ENCODE data around the gene GMEB1.
A peak's percentile ranks its signal among the peaks of the same experiment; 100 is the strongest.
"Not testable (repeated sequence)": the region's sequence is repeated elsewhere in the genome, so short reads cannot be mapped to it uniquely, and the experiment has no call there.

GMEB1 gene

DNA sequence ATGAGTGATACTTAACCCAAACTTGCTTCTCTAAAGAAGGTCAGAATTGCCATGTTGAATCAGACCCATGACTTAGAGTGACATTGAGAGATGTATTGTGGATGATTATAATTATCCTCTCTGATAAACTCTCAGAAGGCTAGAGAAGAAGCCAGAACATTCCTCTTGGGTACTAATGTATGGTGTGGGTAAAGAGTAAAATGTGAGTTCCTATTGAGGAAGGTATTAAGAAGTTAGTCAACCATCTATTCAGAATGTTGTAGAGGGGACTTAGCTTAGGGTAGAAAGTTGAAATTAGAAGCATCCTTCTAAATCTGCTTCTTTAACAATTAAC is 7.3 kb downstream of the GMEB1 start:
- DNase-seq, result no peak

DNA sequence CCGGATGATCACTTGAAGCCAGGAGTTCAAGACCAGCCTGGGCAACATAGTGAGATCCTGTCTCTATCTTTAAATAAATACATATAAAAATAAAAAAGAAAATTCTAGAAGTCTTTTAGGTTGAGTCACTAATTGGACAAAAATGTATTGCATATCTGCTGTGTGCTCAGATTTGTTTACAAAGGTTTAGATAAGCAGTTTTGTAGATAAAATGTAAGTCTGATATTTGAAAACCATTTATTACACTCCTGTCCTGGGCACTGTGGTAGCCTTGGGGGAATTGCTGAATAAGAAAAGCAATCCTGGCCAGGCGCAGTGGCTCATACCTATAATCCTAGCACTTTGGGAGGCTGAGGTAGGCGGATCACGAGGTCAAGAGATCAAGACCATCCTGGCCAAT is 11.6 kb downstream of the GMEB1 start:
- no peak for DNase-seq

DNA sequence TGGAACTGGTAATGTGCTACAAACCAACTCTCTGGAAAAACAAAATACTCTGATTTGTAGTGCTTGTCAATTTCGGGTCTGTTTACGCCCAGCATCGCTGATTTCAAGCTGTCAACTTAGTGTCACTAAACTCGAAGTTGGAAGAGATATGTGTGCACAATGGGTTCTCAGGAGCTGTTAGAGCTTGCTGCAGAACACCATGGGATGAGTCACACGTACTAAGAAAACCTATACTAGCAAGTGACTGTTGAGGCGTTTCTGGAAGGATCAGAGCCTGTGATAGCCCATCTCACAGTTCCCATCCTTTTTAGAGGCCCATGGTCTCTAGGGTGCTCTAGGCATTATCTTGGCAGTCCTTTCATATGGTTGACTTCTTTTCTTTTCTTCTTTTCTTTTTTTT is 14.3 kb downstream of the GMEB1 start:
- DNase-seq, result no peak

DNA sequence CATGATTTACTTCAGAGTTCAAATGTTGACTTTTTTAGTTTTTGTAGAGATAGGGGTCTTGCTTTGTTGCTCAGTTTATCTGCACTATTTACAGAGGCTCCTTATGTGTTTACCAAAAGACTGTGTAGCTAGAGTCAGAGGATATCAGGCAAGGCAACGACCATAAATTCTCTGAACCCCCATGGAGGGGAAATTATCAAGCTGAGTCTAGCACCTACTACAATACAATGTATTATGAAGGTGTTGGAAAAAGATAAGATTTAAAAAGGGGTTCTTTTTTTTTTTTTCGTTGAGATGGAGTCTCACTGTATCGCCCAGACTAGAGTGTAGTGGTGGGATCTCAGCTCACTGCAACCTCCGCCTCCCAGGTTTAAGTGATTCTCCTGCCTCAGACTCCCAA is 16.4 kb downstream of the GMEB1 start:
- DNase-seq, result no peak

DNA sequence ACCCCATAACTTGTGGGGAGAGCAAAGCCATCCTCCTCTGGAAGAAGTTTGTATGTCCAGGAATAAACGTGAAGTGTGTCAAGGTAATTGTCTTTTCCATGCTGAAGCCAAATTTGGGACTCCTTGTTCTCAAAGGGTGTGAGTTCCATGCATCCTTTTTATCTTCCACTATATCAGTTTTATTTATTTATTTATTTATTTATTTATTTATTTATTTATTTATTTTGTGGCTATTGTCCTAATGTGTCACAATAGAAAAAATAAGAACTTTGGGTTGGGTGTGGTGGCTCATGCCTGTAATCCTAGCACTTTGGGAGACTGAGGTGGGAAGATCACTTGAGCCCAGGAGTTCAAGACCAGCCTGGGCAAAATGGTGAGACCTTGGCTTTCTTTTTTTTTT is 23.0 kb downstream of the GMEB1 start:
- not testable (repeated sequence) for DNase-seq

DNA sequence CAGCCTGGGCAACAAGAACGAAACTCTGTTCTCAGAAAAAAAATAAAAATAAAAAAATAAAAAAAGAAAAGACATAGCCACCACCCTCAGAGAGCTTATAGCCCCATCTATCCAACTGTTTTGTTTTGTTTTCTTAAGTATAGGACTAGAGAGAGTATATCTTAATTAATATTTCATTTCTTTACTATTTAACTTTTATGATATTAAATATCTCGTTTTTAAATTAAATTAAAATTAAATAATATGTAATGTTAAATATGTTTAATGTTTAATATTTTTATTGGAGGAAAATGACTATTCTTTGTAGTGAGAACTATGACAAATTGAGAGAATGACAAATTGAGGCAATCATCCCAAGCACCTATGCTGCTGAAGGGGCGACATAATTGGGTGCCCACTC is 35.0 kb downstream of the GMEB1 start:
- DNase-seq, result no peak

DNA sequence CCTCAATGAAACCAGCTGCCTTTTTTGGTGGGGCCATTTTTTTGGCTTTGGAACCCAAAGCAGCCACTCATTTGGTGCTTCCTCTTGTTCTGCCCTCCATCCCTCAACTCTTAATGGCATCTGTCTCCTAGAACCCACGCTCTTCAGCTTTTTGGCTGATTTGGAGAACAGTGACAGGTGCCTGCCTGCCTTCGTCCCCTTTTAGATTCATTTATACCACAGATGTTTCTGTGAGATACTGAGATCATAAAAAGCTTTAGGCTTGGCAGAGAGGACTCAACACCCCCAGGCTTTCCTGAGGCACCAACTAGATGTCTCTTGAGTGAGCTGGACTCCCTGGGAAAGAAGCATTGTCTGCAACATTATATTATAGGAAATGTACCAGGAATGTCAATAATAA is 47.8 kb downstream of the GMEB1 start:
- DNase-seq, result no peak

DNA sequence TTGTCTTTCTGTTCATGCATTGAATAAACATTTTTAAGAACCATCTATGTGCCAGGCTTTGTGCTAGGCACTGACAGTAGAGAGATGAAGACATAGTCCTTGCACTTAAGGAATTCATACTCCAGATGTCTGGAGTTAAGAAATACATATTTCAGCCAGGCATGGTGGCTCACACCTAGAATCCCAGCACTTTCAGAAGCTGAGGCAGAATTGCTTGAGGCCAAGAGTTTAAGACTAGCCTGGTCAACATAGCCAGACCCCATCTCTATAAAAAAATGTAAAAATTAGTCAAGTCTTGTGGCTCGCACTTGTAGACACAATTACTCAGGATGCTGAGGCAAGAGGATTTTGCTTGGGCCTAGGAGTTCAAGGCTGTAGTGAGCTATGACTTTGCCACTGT is 49.6 kb downstream of the GMEB1 start:
- no peak for DNase-seq

DNA sequence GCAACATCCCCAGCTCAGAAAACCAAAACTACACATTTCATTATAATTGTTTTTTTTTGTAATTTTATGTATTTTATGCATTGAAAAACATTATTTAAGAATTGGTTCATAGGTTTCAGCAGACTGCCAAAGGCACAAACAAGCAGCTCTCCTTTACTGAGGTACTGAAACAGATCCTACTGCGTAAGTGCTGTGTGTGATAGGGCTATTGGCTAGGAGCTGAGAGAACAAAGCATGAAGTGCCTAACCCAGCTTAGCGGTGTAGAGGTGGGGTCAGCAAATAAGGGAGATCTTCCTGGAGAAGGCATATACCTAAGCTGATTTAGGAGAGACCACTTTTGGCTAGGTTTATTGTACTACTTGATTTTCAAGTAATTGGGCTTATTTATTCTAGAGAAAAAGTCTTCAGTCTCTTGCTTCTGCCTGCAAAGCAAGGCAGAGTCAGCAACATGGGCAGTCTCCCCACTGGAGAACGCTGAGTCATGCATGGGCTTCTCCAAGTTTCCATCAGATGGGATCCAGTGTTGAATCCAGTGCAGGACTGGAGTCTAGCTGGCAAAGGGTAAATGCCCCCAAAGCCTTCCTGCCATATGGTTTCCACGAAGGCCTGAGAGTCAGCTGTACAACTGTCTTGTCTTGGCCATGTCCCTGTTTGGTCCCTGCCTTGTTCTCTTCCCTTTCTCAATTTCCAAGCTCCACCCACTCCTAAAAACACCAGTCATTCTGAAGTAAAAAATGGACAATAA is 50.2 kb downstream of the GMEB1 start:
- no peak for DNase-seq

DNA sequence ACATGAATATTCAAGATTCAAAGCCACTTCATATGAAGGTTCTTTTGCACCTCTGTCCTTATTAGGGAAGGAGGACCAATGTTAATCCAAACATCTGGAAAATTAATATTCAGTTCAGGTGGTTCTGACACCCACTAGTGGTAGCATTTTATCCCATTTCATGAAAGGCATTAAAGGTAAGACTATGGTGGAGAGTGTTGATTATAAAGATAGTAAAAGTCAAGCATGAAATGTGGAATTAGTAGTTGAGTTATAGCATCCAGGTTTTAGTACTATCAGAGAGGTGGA is 50.7 kb downstream of the GMEB1 start:
- DNase-seq, result no peak

DNA sequence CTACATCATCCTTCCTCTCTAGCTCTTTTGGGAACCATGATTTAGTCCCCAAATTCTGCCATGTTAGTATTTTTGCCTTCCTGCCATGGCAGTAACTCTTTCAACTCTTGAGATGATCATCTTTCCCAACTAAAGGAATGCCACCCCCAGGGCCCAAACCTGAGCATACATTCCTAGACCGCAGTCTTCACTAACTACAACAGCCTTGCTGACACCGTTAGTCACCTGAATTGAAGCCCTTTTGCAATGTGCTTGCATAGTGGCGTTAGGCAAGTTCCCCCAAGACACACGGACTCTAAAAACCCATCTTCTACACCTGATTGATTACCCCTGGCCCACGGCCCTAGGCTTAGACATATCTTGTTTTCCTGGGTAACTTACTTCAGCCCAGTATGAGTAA is 51.8 kb downstream of the GMEB1 start:
- no peak for DNase-seq

DNA sequence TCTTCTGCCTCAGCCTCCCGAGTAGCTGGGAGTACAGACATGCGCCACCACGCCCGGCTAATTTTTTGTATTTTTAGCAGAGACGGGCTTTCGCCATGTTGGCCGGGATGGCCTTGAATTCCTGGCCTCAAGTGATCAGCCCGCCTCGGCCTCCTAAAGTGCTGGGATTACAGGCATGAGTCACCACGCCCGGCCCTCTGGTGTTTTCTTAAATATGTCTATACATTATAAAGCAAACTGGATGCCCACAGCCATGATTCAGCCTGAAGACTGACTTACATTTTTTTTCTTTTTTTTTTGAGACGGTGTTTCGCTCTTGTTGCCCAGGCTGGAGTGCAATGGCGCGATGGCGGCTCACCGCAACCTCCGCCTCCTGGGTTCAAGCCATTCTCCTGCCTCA is 53.3 kb downstream of the GMEB1 start:
- DNase-seq, result not testable (repeated sequence)

DNA sequence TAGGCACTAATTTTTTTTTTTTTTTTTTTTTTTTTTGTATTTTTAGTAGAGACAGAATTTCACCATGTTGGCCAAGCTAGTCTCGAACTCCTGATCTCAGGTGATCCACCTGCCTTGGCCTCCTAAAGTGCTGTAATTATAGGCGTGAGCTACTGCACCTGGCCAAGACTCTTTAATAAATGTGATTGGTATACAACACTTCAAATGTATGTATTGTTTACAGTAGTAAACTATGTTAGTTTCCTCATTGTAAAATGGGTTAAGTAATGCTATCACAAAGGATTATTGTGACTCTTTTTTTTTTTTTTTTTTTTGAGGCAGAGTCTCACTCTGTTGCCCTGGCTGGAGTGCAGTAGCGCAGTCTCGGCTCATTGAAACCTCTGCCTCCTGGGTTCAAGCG is 56.8 kb downstream of the GMEB1 start:
- DNase-seq, result not testable (repeated sequence)

DNA sequence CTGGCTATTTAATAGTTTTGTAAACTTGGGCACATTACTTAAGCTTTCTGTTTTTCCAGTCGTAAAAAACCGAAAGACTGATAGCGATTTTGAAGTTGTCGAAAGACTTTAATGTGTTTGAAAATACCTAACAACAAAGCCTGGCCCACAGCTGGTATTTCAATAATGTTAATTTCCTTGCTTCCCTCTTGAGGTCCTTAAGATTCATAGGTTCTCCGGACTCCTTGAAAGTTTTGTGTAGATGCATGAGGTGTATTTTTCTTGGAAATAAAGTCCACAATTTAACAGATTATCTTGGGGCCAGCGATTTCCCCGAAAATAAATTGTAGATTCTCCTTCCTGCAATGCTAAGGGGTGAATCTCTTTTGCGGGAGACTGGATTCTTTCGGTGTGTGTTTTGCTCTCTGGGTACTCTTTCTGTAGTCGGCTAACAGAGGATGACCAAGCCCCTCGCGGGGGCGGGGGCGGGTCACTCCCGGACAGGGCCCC is 67.4 kb downstream of the GMEB1 start:
- DNase-seq, result no peak

DNA sequence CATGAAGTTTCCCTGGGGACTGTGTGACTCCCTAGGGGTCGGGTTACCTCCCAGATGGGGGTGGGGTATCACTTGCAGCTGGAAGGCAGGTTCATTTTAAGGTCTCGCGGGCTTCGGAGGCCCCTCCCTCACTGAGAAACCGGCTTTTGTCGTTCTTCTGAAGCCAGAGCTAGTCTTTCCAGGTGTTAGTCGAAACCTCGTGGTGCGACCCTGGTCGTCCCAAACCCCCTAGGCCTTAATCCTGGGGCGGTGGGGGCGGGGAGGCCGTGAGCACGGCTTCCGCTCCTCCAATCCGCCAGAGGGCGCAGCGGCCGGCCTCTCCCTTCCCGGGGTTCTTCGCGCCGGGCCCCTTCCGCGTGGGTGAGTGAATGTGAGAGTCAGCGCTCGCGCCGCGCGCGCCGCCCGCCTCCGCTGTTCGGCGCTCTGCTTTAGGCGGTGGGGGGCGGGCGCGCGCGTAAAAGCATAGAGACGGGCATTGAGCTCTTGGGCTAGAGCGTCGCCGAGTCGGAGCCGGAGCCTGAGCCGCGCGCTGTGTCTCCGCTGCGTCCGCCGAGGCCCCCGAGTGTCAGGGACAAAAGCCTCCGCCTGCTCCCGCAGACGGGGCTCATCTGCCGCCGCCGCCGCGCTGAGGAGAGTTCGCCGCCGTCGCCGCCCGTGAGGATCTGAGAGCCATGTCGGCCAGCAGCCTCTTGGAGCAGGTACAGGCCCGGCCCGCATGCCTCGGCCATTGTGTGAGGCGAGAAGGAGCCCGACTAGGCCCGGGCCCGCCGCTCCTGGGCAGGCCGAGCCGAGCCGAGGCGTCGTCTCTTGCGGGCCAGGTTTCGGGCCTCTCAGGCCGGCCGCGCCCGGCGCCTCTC is 68.1 kb downstream of the GMEB1 start, which contains the start of gene YTHDF2:
TSS of gene YTHDF2 (plus strand) at position 491 of the 857 bp plus-strand sequence. CDS start at position 672, 181 bp downstream.
- peak; percentile 99 for DNase-seq

DNA sequence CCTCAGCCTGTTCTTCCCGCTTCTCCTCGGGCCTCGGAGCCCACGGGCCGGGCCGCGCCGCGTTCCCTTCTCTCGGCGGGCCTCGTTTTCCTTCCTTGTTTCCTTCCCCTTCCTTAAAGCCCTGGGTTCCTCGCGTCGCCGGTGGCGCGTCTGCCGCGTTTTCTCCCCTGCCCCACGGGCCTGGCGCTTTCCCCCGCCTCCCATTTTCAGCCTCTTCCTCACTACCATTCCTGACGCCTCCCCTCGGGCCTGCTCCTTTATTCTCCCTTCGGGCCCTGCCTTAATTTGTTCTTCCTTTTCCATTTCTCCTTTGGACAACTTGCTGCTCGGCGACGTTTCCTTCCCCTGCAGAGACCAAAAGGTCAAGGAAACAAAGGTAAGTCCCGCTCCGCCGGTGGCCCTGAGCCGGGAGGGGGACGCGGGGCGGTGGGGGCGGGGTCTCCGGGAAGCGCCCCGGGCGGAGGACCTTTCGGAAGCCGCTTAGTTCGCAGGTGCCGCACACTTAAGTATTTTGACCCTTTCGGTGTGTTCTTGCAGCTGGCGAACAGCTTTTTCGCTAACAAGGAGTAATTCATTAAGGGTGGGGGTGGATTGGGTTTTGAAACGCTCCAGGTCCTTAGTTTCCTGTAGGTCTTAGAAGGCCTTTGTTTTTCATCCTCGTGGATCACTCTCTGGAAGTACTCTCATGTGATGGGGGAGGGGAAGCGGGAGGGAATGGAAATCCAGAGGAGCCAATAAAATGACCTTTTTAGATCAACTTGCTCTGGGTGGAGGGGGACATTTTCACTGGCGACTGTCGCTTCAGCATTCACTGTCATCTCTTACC is 68.9 kb downstream of the GMEB1 start:
- peak; percentile 80 for DNase-seq

DNA sequence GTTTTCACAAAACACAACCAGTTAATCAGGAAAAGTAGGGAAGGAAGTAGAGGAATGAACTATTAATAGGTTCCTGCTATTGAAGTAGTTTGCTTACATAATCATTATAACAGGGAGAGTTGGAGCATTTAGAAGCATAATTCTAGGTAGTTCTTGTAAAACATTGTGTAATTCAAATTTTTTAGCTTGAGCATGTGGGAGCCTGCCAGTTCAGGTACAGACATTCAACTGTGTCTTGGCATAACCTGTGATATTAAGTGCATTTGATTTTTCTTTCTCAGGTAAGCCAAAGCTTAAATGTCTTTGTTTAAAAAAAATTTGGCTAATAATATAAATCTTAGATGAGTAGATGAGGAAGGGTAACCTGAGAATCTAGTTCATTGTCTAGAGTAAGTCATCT is 71.5 kb downstream of the GMEB1 start:
- no peak for DNase-seq

DNA sequence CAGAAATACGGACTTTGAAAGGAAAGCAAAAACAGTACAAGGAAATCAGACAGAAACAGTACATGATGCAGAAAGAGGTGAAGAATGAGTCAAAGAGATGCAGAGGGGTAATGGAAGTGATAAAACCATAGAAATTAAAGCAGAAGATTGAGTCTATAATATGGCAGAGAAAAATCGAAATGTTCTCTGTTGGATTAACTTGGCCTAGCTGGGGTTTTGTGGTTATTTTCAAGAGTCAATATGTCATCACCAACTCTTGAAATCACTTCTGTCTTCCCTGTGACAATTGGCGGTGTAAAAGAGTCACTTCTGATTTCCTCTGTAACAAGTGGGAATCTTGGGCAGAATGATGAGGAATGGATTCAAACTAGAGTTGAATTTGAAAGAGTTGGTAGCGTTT is 75.6 kb downstream of the GMEB1 start:
- no peak for DNase-seq

DNA sequence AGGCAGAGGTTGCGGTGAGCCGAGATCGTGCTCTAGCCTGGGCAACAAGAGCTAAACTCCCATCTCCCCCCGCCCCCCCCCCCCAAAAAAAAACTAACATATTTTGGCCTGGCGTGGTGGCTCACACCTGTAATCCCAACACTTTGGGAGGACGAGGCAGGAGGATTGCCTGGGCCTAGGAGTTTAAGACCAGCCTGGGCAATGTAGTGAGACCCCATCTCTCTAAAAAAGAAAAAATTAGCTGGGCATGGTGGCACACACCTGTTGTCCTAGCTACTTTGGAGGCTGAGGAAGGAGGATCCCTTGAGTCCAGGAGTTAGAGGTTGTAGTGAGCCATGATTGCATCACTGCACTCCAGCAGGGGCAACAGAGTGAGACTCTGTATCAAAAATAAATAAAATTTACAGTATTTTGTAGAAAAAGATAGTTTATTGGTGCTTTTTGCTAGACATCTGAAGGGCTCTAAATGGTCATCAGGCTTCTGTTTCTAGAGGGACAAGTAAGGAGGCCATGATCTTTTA is 77.1 kb downstream of the GMEB1 start:
- no peak for DNase-seq

DNA sequence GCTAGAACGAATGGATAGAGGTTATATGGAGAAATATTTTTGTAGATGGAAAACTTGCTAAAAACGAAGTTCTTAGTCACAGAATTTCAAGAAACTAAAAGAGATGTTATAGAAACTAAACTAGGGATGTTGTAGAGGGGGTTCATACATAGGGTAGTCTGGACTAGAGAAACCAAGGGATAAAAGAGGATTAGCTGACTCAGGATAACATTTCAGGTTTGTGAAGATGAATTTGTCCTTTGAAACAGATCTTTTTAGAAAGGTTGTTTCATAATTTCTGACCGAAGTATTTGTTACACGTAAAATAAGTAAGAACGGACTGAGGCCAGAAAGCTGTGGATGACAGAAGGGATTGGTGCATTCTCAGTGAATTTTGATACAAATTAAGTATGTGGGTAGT is 81.7 kb downstream of the GMEB1 start:
- DNase-seq, result no peak

DNA sequence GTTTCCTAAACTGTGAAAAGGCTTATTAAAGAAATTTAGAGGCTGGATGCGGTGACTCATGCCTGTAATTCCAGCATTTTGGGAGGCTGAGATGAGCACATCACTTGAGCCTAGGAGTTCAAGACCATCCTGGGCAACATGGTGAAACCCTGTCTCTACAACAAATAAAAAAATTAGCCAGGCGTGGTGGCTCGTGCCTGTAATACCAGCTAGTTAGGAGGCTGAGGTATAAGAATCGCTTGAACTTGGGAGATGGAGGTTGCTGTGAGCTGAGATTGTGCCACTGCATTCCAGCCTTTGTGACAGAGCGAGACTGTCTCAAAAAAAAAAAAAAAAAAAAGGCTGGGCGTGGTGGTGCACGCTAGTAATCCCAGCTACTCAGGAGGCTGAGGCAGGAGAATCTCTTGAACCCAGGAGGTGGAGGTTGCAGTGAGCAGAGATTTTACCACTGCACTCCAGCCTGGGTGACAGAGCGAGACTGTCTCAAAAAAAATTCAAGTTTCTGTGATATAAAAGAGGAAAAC is 82.2 kb downstream of the GMEB1 start:
- DNase-seq, result not testable (repeated sequence)

DNA sequence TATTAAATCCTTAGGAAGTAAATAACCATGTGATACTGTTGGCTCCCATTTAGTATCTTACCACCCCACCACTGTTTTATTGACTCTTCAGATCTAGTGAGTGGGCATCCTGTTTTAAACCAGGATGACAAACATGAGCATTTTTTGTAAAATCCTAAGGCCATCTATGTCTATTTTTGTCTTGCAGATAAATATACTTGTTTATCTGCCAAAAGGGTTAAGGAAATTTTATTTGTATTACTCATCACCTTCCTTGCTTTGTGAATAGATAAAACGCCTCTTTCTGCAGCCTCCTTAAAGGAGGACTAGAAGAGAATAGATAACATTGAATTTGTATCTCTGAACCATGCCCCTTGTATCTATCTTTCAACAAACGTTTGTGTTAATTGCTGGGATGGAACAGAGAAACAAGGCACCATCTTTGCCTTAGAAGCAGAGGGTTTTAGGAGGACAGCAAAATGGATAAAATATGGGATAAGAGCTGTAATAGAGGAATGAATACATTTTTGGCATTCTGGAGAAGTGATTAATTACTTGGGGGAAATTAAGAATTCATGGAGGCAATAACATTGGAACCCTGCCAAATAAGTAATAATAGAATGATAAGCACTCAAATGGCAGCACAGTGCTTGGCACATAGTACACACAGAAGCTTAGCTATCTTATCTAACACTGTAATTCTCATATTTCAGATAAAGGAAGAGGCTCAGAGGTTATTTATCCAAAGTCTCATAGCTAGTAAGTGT is 82.9 kb downstream of the GMEB1 start:
- DNase-seq, result no peak

Measured in activated CD8-positive, alpha-beta memory T cell treated with anti-CD3 and anti-CD28 coated beads, Interleukin-2, amount 50 U/mL, for 48 hours (primary cell).